ENCODE results near the gene ITPRID1.

DNA sequence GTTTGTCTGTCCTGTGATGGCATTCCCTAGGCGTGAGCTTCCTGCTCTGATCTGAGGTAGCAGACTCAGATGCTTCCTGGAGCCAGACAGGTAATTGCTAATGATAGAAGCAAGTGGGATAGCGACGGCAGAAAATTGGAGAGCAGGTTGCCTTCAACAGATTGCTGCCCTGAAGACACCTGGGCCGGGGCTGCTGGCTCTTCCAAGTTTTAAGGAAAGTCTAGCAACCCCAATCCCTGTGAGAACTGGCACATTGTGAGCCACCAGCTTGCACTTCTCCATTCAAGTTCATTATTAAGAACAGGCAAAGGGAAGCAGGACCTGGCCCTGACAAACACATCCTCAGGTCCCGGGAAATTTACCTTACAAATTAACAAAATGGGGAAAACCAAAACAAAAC is 50.8 kb downstream of the ITPRID1 start:
- TF ChIP-seq OSR1 (CRISPR knock-in tag; IDR thresholded peaks at IDR 0.05) (no peak), PATZ1 (CRISPR knock-in tag; IDR thresholded peaks at IDR 0.05; ENCODE audit: borderline replicate concordance) (no peak), GLIS3 (CRISPR knock-in tag; IDR thresholded peaks at IDR 0.05) (no peak), ARNTL (CRISPR knock-in tag; IDR thresholded peaks at IDR 0.05; ENCODE audit: borderline replicate concordance, low read depth) (no peak), ISL1 (CRISPR knock-in tag; IDR thresholded peaks at IDR 0.05) (no peak), ZC3H10 (CRISPR knock-in tag; IDR thresholded peaks at IDR 0.05) (no peak), RARB (CRISPR knock-in tag; IDR thresholded peaks at IDR 0.05) (no peak), ZFP30 (CRISPR knock-in tag; IDR thresholded peaks at IDR 0.05) (no peak), SNAI2 (CRISPR knock-in tag; IDR thresholded peaks at IDR 0.05) (no peak), ZNF565 (CRISPR knock-in tag; conservative IDR thresholded peaks at IDR 0.05; ENCODE audit: low read depth) (no peak)
- TF ChIP-seq, protein P1, sequence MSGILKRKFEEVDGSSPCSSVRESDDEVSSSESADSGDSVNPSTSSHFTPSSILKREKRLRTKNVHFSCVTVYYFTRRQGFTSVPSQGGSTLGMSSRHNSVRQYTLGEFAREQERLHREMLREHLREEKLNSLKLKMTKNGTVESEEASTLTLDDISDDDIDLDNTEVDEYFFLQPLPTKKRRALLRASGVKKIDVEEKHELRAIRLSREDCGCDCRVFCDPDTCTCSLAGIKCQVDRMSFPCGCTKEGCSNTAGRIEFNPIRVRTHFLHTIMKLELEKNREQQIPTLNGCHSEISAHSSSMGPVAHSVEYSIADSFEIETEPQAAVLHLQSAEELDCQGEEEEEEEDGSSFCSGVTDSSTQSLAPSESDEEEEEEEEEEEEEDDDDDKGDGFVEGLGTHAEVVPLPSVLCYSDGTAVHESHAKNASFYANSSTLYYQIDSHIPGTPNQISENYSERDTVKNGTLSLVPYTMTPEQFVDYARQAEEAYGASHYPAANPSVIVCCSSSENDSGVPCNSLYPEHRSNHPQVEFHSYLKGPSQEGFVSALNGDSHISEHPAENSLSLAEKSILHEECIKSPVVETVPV (CRISPR knock-in tag; IDR thresholded peaks at IDR 0.05) = no peak
- TF ChIP-seq, protein P2, sequence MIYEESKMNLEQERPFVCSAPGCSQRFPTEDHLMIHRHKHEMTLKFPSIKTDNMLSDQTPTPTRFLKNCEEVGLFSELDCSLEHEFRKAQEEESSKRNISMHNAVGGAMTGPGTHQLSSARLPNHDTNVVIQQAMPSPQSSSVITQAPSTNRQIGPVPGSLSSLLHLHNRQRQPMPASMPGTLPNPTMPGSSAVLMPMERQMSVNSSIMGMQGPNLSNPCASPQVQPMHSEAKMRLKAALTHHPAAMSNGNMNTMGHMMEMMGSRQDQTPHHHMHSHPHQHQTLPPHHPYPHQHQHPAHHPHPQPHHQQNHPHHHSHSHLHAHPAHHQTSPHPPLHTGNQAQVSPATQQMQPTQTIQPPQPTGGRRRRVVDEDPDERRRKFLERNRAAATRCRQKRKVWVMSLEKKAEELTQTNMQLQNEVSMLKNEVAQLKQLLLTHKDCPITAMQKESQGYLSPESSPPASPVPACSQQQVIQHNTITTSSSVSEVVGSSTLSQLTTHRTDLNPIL (CRISPR knock-in tag; IDR thresholded peaks at IDR 0.05; ENCODE audit: low read depth) = no peak
- TF ChIP-seq, protein P3, sequence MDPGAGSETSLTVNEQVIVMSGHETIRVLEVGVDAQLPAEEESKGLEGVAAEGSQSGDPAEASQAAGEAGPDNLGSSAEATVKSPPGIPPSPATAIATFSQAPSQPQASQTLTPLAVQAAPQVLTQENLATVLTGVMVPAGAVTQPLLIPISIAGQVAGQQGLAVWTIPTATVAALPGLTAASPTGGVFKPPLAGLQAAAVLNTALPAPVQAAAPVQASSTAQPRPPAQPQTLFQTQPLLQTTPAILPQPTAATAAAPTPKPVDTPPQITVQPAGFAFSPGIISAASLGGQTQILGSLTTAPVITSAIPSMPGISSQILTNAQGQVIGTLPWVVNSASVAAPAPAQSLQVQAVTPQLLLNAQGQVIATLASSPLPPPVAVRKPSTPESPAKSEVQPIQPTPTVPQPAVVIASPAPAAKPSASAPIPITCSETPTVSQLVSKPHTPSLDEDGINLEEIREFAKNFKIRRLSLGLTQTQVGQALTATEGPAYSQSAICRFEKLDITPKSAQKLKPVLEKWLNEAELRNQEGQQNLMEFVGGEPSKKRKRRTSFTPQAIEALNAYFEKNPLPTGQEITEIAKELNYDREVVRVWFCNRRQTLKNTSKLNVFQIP (CRISPR knock-in tag; IDR thresholded peaks at IDR 0.05; ENCODE audit: borderline replicate concordance, low read depth) = no peak
